AG09319 (cell line): Measurements from ENCODE around the gene TNS4.

Experiments
- DNase-seq: peaks from one replicate; pipeline ENCODE4 v3.0.0-alpha.2; 2010; ENCODE audit warnings: low read depth; ENCODE audit errors: extremely low read depth
- CTCF ChIP-seq: IDR thresholded peaks from 2 replicates; pipeline ENCODE4 v1.5.1; 2011; ENCODE audit warnings: low read depth, mild to moderate bottlenecking, inconsistent platforms, low read length, moderate library complexity

The TNS4 gene

GRCh38 chr17:40511667-40512220 lies 10.3 kb upstream of the TNS4 start:
- DNase-seq = no peak
- no peak for TF ChIP-seq CTCF

- no peak for DNase-seq
- no peak for TF ChIP-seq CTCF
These were observed 9.7 kb upstream of the TNS4 start for GRCh38 chr17:40511136-40511535.

GRCh38 chr17:40510328-40510648 lies 8.9 kb upstream of the TNS4 start:
- DNase-seq = no peak
- no peak for TF ChIP-seq CTCF

- no peak for TF ChIP-seq CTCF
These were observed 8.4 kb upstream of the TNS4 start for GRCh38 chr17:40509626-40510327.

GRCh38 chr17:40506786-40507185 lies 5.4 kb upstream of the TNS4 start:
- DNase-seq = no peak
- TF ChIP-seq CTCF = no peak

More at GRCh38 chr17:40509626-40510327, 8.4 kb upstream of the TNS4 start:
- no peak for DNase-seq

GRCh38 chr17:40503154-40503553 lies 1.7 kb upstream of the TNS4 start:
- no peak for DNase-seq
- TF ChIP-seq CTCF = no peak

- DNase-seq = no peak
- no peak for TF ChIP-seq CTCF
These were observed 1.3 kb upstream of the TNS4 start for GRCh38 chr17:40502716-40503115.
